Measurements from ENCODE around the gene SPEG. TPM values are rescaled to one million over a fixed set of nuclear protein-coding genes. Genes with fewer than 3 reads are reported as not detected.

Gene SPEG
- total and polyA plus RNA-seq, 2 donors (not counting 3 experiments of a cell fraction or from before 2014, with no cell fraction given), result 0.84 to 3.5 TPM

GRCh38 chr2:219531639-219532377 is 97.2 kb downstream of the SPEG start:
- Histone ChIP-seq H3K9ac (replicated peaks; ENCODE audit: extremely low read depth, insufficient read depth, low read length) (no peak overlapping the region), H3K9me3 (replicated peaks; ENCODE audit: control insufficient read depth, insufficient read depth, low read length) (no peaks in the 10 kb centered on the region), H3K36me3 (ENCODE audit: control insufficient read depth in 2 of 2, extremely low read depth in 1 of 2, insufficient read depth in 2 of 2, low read length in 2 of 2) (no peaks in the 10 kb centered on the region), H3K27me3 (ENCODE audit: control insufficient read depth in 2 of 2, insufficient read depth in 2 of 2, low read length in 2 of 2) (peaks cover 23 to 29% of the 10 kb centered on the region in 2 experiments), H3K4me3 (replicated peaks in 1 of 3; ENCODE audit: insufficient read depth in 1 of 3, low read depth in 1 of 3, low read length in 3 of 3) (no peak overlapping the region), H3K4me1 (ENCODE audit: control insufficient read depth, extremely low read depth, insufficient read depth, low read length) (no peaks in the 10 kb centered on the region), H3K79me2 (ENCODE audit: control insufficient read depth, insufficient read depth, low read length) (no peaks in the 10 kb centered on the region), H3K9me1 (replicated peaks; ENCODE audit: control insufficient read depth, extremely low read depth, insufficient read depth, low read length) (no peaks in the 10 kb centered on the region), H2AFZ (ENCODE audit: low read depth, low read length) (no peak overlapping the region), H4K20me1 (replicated peaks; ENCODE audit: control insufficient read depth, extremely low read depth, insufficient read depth, low read length) (no peaks in the 10 kb centered on the region), H3K4me2 (ENCODE audit: insufficient read depth, low read length) (no peak overlapping the region), H3K27ac (ENCODE audit: insufficient read depth, low read depth, low read length) (no peak overlapping the region)
- FAIRE-seq (no peak), DNase-seq (ENCODE audit: low read depth, low spot score) (no peak)
- ChIA-PET CTCF (interaction anchor here (1.1 to 12.6 kb wide), 5 partner anchors 40 to 474 kb away, joined by 3 to 731 read pairs (median 181); partner anchors contain the start of gene GMPPA), POLR2A (no interaction called here)
- no TSS peak for BruUV-seq (replicated peaks)
- dilution Hi-C loops (cut with MboI; ENCODE audit: extremely low pct_ligation_motif_present, low sequenced_read_pairs), result no loop called here
- intact Hi-C loops (cut with micrococcal nuclease), result no loop called here
- TF ChIP-seq MYC (IDR thresholded peaks at IDR 0.05; ENCODE audit: low read depth, low read length), result no peak
- no peak for TF ChIP-seq EZH2 (IDR thresholded peaks at IDR 0.05; ENCODE audit: borderline replicate concordance, low read depth, low read length, severe bottlenecking)

GRCh38 chr2:219532378-219532649 is 97.7 kb downstream of the SPEG start:
- H2AFZ ChIP-seq (ENCODE audit: low read depth, low read length), result no peak overlapping the region
- no TSS peak for BruUV-seq (replicated peaks)

More at GRCh38 chr2:219532378-219532649, 97.7 kb downstream of the SPEG start:
- POLR2A ChIA-PET, result no interaction called here
- Histone ChIP-seq H3K9me3 (replicated peaks; ENCODE audit: control insufficient read depth, insufficient read depth, low read length) (no peaks in the 10 kb centered on the region), H3K9me1 (replicated peaks; ENCODE audit: control insufficient read depth, extremely low read depth, insufficient read depth, low read length) (no peaks in the 10 kb centered on the region), H3K27ac (ENCODE audit: insufficient read depth, low read depth, low read length) (no peak overlapping the region), H4K20me1 (replicated peaks; ENCODE audit: control insufficient read depth, extremely low read depth, insufficient read depth, low read length) (no peaks in the 10 kb centered on the region), H3K4me3 (replicated peaks in 1 of 3; ENCODE audit: insufficient read depth in 1 of 3, low read depth in 1 of 3, low read length in 3 of 3) (no peak overlapping the region), H3K9ac (replicated peaks; ENCODE audit: extremely low read depth, insufficient read depth, low read length) (no peak overlapping the region), H3K79me2 (ENCODE audit: control insufficient read depth, insufficient read depth, low read length) (no peaks in the 10 kb centered on the region), H3K36me3 (ENCODE audit: control insufficient read depth in 2 of 2, extremely low read depth in 1 of 2, insufficient read depth in 2 of 2, low read length in 2 of 2) (no peaks in the 10 kb centered on the region), H3K27me3 (ENCODE audit: control insufficient read depth in 2 of 2, insufficient read depth in 2 of 2, low read length in 2 of 2) (peaks cover 22 to 25% of the 10 kb centered on the region in 2 experiments), H3K4me1 (ENCODE audit: control insufficient read depth, extremely low read depth, insufficient read depth, low read length) (no peaks in the 10 kb centered on the region), H3K4me2 (ENCODE audit: insufficient read depth, low read length) (no peak overlapping the region)
- TF ChIP-seq GATA2 (IDR thresholded peaks at IDR 0.05; ENCODE audit: insufficient read depth, insufficient read length, low read depth, low read length), result no peak
- no peak for TF ChIP-seq MYC (IDR thresholded peaks at IDR 0.05; ENCODE audit: low read depth, low read length)
- TF ChIP-seq JUN (IDR thresholded peaks at IDR 0.05; ENCODE audit: borderline replicate concordance, insufficient read depth, insufficient read length, low read depth), result no peak
- TF ChIP-seq POLR2A (IDR thresholded peaks at IDR 0.05; ENCODE audit: low read depth, low read length), result no peak
- TF ChIP-seq EZH2 (IDR thresholded peaks at IDR 0.05; ENCODE audit: borderline replicate concordance, low read depth, low read length, severe bottlenecking), result no peak
- TF ChIP-seq, protein P1, sequence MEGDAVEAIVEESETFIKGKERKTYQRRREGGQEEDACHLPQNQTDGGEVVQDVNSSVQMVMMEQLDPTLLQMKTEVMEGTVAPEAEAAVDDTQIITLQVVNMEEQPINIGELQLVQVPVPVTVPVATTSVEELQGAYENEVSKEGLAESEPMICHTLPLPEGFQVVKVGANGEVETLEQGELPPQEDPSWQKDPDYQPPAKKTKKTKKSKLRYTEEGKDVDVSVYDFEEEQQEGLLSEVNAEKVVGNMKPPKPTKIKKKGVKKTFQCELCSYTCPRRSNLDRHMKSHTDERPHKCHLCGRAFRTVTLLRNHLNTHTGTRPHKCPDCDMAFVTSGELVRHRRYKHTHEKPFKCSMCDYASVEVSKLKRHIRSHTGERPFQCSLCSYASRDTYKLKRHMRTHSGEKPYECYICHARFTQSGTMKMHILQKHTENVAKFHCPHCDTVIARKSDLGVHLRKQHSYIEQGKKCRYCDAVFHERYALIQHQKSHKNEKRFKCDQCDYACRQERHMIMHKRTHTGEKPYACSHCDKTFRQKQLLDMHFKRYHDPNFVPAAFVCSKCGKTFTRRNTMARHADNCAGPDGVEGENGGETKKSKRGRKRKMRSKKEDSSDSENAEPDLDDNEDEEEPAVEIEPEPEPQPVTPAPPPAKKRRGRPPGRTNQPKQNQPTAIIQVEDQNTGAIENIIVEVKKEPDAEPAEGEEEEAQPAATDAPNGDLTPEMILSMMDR (IDR thresholded peaks at IDR 0.05; ENCODE audit: extremely low read depth in 1 of 2, insufficient read depth in 1 of 2, low read depth in 1 of 2, low read length in 2 of 2), result no peak
- TF ChIP-seq MAX (IDR thresholded peaks at IDR 0.05; ENCODE audit: insufficient read depth, insufficient read length), result no peak
- no peak for TF ChIP-seq POLR2AphosphoS5 (IDR thresholded peaks at IDR 0.05; ENCODE audit: insufficient read depth, low read depth, low read length)
- no peak for TF ChIP-seq FOS (IDR thresholded peaks at IDR 0.05; ENCODE audit: borderline replicate concordance, insufficient read depth, low read length)
- dilution Hi-C loops (cut with MboI; ENCODE audit: extremely low pct_ligation_motif_present, low sequenced_read_pairs) (no loop called here), intact Hi-C loops (cut with micrococcal nuclease) (no loop called here)
- DNase-seq (ENCODE audit: low read depth, low spot score) (no peak), FAIRE-seq (no peak)
- CTCF ChIA-PET, result interaction anchor here (5.2 to 12.6 kb wide), 4 partner anchors 41 to 130 kb away, joined by 115 to 731 read pairs (median 255); partner anchors contain the start of gene GMPPA
